DOHH2 (cell line): ENCODE measurements around the gene ISLR.

Source experiments
- H3F3A ChIP-seq: fragments of 200-600 bp; sonication (generic), shearing (Covaris generic); 2 replicates; pipeline ENCODE4 v1.6.0; 2016; ENCODE audit warnings: antibody characterized with exemption, mild to moderate bottlenecking; ENCODE audit not compliant: control insufficient read depth, insufficient read depth
- H3K27ac ChIP-seq: fragments of 200-600 bp; sonication (generic); 2 replicates; pipeline ENCODE4 v1.5.1; 2014; ENCODE audit warnings: low read depth, mild to moderate bottlenecking, low read length, moderate library complexity
- H3K27me3 ChIP-seq: fragments of 200-600 bp; sonication (generic); 2 replicates; pipeline ENCODE4 v1.6.1; 2014; ENCODE audit warnings: mild to moderate bottlenecking, low read length, mixed read lengths; ENCODE audit not compliant: control insufficient read depth
- H3K36me3 ChIP-seq: fragments of 200-600 bp; sonication (generic); 2 replicates; pipeline ENCODE4 v1.6.1; 2014; ENCODE audit warnings: mild to moderate bottlenecking, low read length, moderate library complexity, mixed read lengths; ENCODE audit not compliant: control insufficient read depth
- H3K4me1 ChIP-seq: fragments of 200-600 bp; sonication (generic); 2 replicates; pipeline ENCODE4 v1.6.1; 2014; ENCODE audit warnings: mild to moderate bottlenecking, low read length, mixed read lengths; ENCODE audit not compliant: control insufficient read depth
- H3K4me2 ChIP-seq: fragments of 200-600 bp; sonication (generic); 2 replicates; pipeline ENCODE4 v1.6.0; 2014; ENCODE audit warnings: mild to moderate bottlenecking, low read length, moderate library complexity
- H3K4me3 ChIP-seq: fragments of 200-600 bp; sonication (generic); 2 replicates; pipeline ENCODE4 v1.5.1; 2014; ENCODE audit warnings: mild to moderate bottlenecking, low read length, mixed read lengths
- H3K79me2 ChIP-seq: fragments of 200-600 bp; sonication (generic); 2 replicates; pipeline ENCODE4 v1.6.1; 2014; ENCODE audit warnings: mild to moderate bottlenecking, low read length, mixed read lengths; ENCODE audit not compliant: control insufficient read depth
- H3K9me2 ChIP-seq: fragments of 200-600 bp; sonication (generic); replicated peaks from 2 replicates; pipeline ENCODE4 v1.6.1; 2014; ENCODE audit warnings: mild to moderate bottlenecking, low read length, mixed read lengths; ENCODE audit not compliant: control insufficient read depth
- H3K9me3 ChIP-seq: fragments of 200-600 bp; sonication (generic); 2 replicates; pipeline ENCODE4 v1.6.1; 2014; ENCODE audit warnings: antibody characterized with exemption, low read length, mixed read lengths; ENCODE audit not compliant: control insufficient read depth, insufficient read depth
- H4K20me1 ChIP-seq: fragments of 200-600 bp; sonication (generic); 2 replicates; pipeline ENCODE4 v1.6.0; 2014; ENCODE audit warnings: low read depth, mild to moderate bottlenecking, antibody characterized with exemption, low read length, moderate library complexity; ENCODE audit not compliant: control insufficient read depth, insufficient read depth
- CTCF ChIP-seq: fragments of 200-600 bp; sonication (generic); IDR thresholded peaks from one replicate; pipeline ENCODE4 v1.5.1; 2014; ENCODE audit warnings: antibody characterized with exemption, mild to moderate bottlenecking, low read depth, low read length; ENCODE audit not compliant: poor library complexity, severe bottlenecking
- EZH2phosphoT487 ChIP-seq: fragments of 200-600 bp; sonication (generic); IDR thresholded peaks from 2 replicates; pipeline ENCODE4 v1.6.1; 2017; ENCODE audit warnings: borderline replicate concordance, mild to moderate bottlenecking, antibody characterized with exemption, low read length, moderate library complexity, mixed read lengths

ISLR gene

GRCh38 chr15:74205582-74205947 lies 32.1 kb downstream of the ISLR start:
- Histone ChIP-seq H3K4me3 (no peak overlapping the region), H4K20me1 (no peaks in the 10 kb centered on the region), H3K4me2 (no peak overlapping the region), H3K79me2 (no peaks in the 10 kb centered on the region), H3K9me3 (no peaks in the 10 kb centered on the region), H3K36me3 (no peaks in the 10 kb centered on the region), H3F3A (no peaks in the 10 kb centered on the region), H3K9me2 (no peaks in the 10 kb centered on the region), H3K4me1 (no peaks in the 10 kb centered on the region), H3K27me3 (no peaks in the 10 kb centered on the region), H3K27ac (no peak overlapping the region)
- TF ChIP-seq EZH2phosphoT487 (no peak), CTCF (no peak)

GRCh38 chr15:74206801-74207281 lies 33.3 kb downstream of the ISLR start:
- no peaks in the 10 kb centered on the region for H3K79me2 ChIP-seq
- no peak overlapping the region for H3K4me3 ChIP-seq
- H3K9me3 ChIP-seq, result no peaks in the 10 kb centered on the region
- no peaks in the 10 kb centered on the region for H3F3A ChIP-seq
- no peak for TF ChIP-seq EZH2phosphoT487
- no peak overlapping the region for H3K4me2 ChIP-seq
- no peaks in the 10 kb centered on the region for H3K4me1 ChIP-seq
- H4K20me1 ChIP-seq, result no peaks in the 10 kb centered on the region
- H3K36me3 ChIP-seq, result no peaks in the 10 kb centered on the region
- no peaks in the 10 kb centered on the region for H3K27me3 ChIP-seq
- H3K9me2 ChIP-seq, result no peaks in the 10 kb centered on the region
- no peak overlapping the region for H3K27ac ChIP-seq

- Histone ChIP-seq H3K4me3 (no peak overlapping the region), H3K27me3 (no peaks in the 10 kb centered on the region), H3K79me2 (no peaks in the 10 kb centered on the region), H3K4me1 (no peaks in the 10 kb centered on the region), H3K9me3 (no peaks in the 10 kb centered on the region), H3K4me2 (no peak overlapping the region), H3K27ac (no peak overlapping the region), H3K36me3 (no peaks in the 10 kb centered on the region), H4K20me1 (no peaks in the 10 kb centered on the region), H3F3A (no peaks in the 10 kb centered on the region), H3K9me2 (no peaks in the 10 kb centered on the region)
- TF ChIP-seq EZH2phosphoT487 (no peak), CTCF (no peak)
Measured at GRCh38 chr15:74207652-74208440, 34.3 kb downstream of the ISLR start.

GRCh38 chr15:74208496-74208895 lies 35.0 kb downstream of the ISLR start:
- Histone ChIP-seq H3K79me2 (no peaks in the 10 kb centered on the region), H3K27ac (no peak overlapping the region), H3F3A (no peaks in the 10 kb centered on the region), H3K27me3 (no peaks in the 10 kb centered on the region), H3K4me3 (no peak overlapping the region), H3K4me2 (no peak overlapping the region), H3K9me2 (no peaks in the 10 kb centered on the region), H3K36me3 (no peaks in the 10 kb centered on the region), H3K9me3 (no peaks in the 10 kb centered on the region), H3K4me1 (no peaks in the 10 kb centered on the region), H4K20me1 (no peaks in the 10 kb centered on the region)
- TF ChIP-seq CTCF (no peak), EZH2phosphoT487 (no peak)
